ENCODE data around the gene ST3GAL4. TPM values are rescaled to one million over a fixed set of nuclear protein-coding genes. Genes with fewer than 3 reads are reported as not detected.

Gene ST3GAL4
- polyA plus RNA-seq, 2 of the 4 experiments (the other 2 are of a cell fraction): 11.9 to 17.5 TPM

GRCh38 chr11:126398721-126399120 is 43.2 kb downstream of the ST3GAL4 start:
- TF ChIP-seq JUNB (IDR thresholded peaks at IDR 0.05) (no peak), FOXS1 (CRISPR knock-in tag; IDR thresholded peaks at IDR 0.05) (no peak), PHF8 (IDR thresholded peaks at IDR 0.05; ENCODE audit: borderline replicate concordance, low read depth) (no peak), FOSL2 (IDR thresholded peaks at IDR 0.05) (no peak), FOSL2 (CRISPR knock-in tag; IDR thresholded peaks at IDR 0.05) (no peak)
- Histone ChIP-seq H3K4me1 (peaks cover 8% of the 10 kb centered on the region; the same call in 2 of the 3 replicates), H3K27ac (no peak overlapping the region), H3K4me2 (no peak overlapping the region), H3K4me3 (no peak overlapping the region), H3K9me3 (no peaks in the 10 kb centered on the region)
- POLR2A ChIA-PET: no interaction called here
- ATAC-seq (no peak), FAIRE-seq (no peak), DNase-seq (ENCODE audit: low read depth in 1 of 2, low spot score in 1 of 2) (no peak)
- CTCF ChIA-PET: no interaction called here
- WGBS (ENCODE audit: missing lambda C conversion rate): 93% methylated on average over 1 of the region's 1 CpG

GRCh38 chr11:126400019-126400418 is 44.5 kb downstream of the ST3GAL4 start:
- H3K9me3 ChIP-seq: no peaks in the 10 kb centered on the region
- DNase-seq (ENCODE audit: low read depth in 1 of 2, low spot score in 1 of 2) (no peak), FAIRE-seq (no peak), ATAC-seq (no peak)
- no peak overlapping the region for H3K4me2 ChIP-seq
- ChIA-PET POLR2A (no interaction called here), CTCF (no interaction called here)
- no peak overlapping the region for H3K27ac ChIP-seq
- TF ChIP-seq HOXB5 (CRISPR knock-in tag; IDR thresholded peaks at IDR 0.05) (no peak), BHLHE40 (IDR thresholded peaks at IDR 0.05; ENCODE audit: low read depth, low read length) (no peak), ZNF302 (CRISPR knock-in tag; IDR thresholded peaks at IDR 0.05) (no peak), PHF8 (IDR thresholded peaks at IDR 0.05; ENCODE audit: borderline replicate concordance, low read depth) (no peak), CEBPB (IDR thresholded peaks at IDR 0.05) (no peak)
- peaks cover 11% of the 10 kb centered on the region; the same call in 2 of the 3 replicates for H3K4me1 ChIP-seq
- no peak overlapping the region for H3K4me3 ChIP-seq

- no peak overlapping the region for H3K4me3 ChIP-seq
- CTCF ChIA-PET: no interaction called here
- 86% methylated on average over 6 of the region's 6 CpGs for WGBS (ENCODE audit: missing lambda C conversion rate)
- H3K4me1 ChIP-seq: peaks cover 11% of the 10 kb centered on the region; the same call in 2 of the 3 replicates
- H3K27ac ChIP-seq: no peak overlapping the region
- no peak overlapping the region for H3K4me2 ChIP-seq
- ATAC-seq (no peak), DNase-seq (ENCODE audit: low read depth in 1 of 2, low spot score in 1 of 2) (no peak), FAIRE-seq (no peak)
- H3K9me3 ChIP-seq: no peaks in the 10 kb centered on the region
- POLR2A ChIA-PET: no interaction called here
- TF ChIP-seq BCL3 (IDR thresholded peaks at IDR 0.05) (no peak), MAX (IDR thresholded peaks at IDR 0.05) (no peak), RFX5 (IDR thresholded peaks at IDR 0.05) (no peak), FOXS1 (CRISPR knock-in tag; IDR thresholded peaks at IDR 0.05) (no peak), ZNF302 (CRISPR knock-in tag; IDR thresholded peaks at IDR 0.05) (no peak), EP300 (IDR thresholded peaks at IDR 0.05) (no peak), SMC3 (IDR thresholded peaks at IDR 0.05) (no peak), CTCF (IDR thresholded peaks at IDR 0.05) (no peak), MYC (IDR thresholded peaks at IDR 0.05; ENCODE audit: borderline replicate concordance, low read length) (no peak)
Measured at GRCh38 chr11:126400479-126400878, 45.0 kb downstream of the ST3GAL4 start.

- Histone ChIP-seq H3K4me1 (peaks cover 11% of the 10 kb centered on the region; the same call in 2 of the 3 replicates), H3K4me3 (no peak overlapping the region), H3K4me2 (no peak overlapping the region), H3K27ac (no peak overlapping the region), H3K9me3 (no peaks in the 10 kb centered on the region)
- WGBS (ENCODE audit: missing lambda C conversion rate): 86% methylated on average over 10 of the region's 15 CpGs
- ChIA-PET POLR2A (no interaction called here), CTCF (interaction anchor here (1.4 kb wide), 1 partner anchor 10 kb away, joined by 3 read pairs; no protein-coding TSS in a partner anchor)
- no peak for FAIRE-seq
- ATAC-seq: peak in 1 of 2 experiments; percentile 63; a peak in 3 of 6 replicates
- DNase-seq (ENCODE audit: low read depth in 1 of 2, low spot score in 1 of 2): peak; percentile 8 to 41
- TF ChIP-seq TFCP2L1 (CRISPR knock-in tag; IDR thresholded peaks at IDR 0.05) (no peak), KDM5A (IDR thresholded peaks at IDR 0.05) (no peak), FOSB (CRISPR knock-in tag; IDR thresholded peaks at IDR 0.05) (no peak), MYC (IDR thresholded peaks at IDR 0.05; ENCODE audit: borderline replicate concordance, low read length) (no peak), REST (IDR thresholded peaks at IDR 0.05) (no peak), ZFP36 (IDR thresholded peaks at IDR 0.05; ENCODE audit: borderline replicate concordance, partially characterized antibody) (no peak), ELK1 (IDR thresholded peaks at IDR 0.05; ENCODE audit: low read depth, low read length) (no peak), JUN (IDR thresholded peaks at IDR 0.05) (no peak), ZSCAN20 (CRISPR knock-in tag; IDR thresholded peaks at IDR 0.05) (no peak), BHLHE40 (IDR thresholded peaks at IDR 0.05; ENCODE audit: low read depth, low read length) (no peak)
Measured at GRCh38 chr11:126403022-126403581, 47.6 kb downstream of the ST3GAL4 start.

All from A549 (cell line).